Heart left ventricle (tissue), 13 donors: ENCODE data around the gene CASP5.

Source experiments
- CTCF ChIP-seq, 12 donors: fragments of 200-600 bp; sonication (generic) in 4 of 12; IDR thresholded peaks; one replicate each; pipeline versions ENCODE4 v1.5.0 to v1.8.0; 2018 to 2022; ENCODE audit warnings: antibody characterized with exemption in 12 of 12, mild to moderate bottlenecking in 5 of 12
- POLR2A ChIP-seq, 2 donors: fragments of 450-650 bp; IDR thresholded peaks; one replicate each; pipeline ENCODE4 v1.6.1; 2017; ENCODE audit warnings: antibody characterized with exemption in 2 of 2, mild to moderate bottlenecking in 2 of 2, moderate library complexity in 2 of 2
- donor health status: ischemic (EF 13 %, LVEDD 7.1; RV severe dilation, severe dysfunction).
- donor health status: DM: no; HTN: yes; CAD: no.
- donor health status: DM: no; HTN: no; CAD: no.
- donor health status: ischemic (EF 25% LVEDD 6.9; RV normal size, moderate dysfunction).
- donor health status: ischemic (EF 25% LVEDD 5.7; RV mildly dilated, moderate dysfunction).
- donor health status: ischemic (EF 35%, LVEDD 5.7; RV mildly dilated, moderate dysfunction).
- donor health status: nonischemic (EF 11% LVEDD 7.7; RV severe dilation, severe dysfunction).
- donor health status: DM: yes; HTN: yes; CAD: no.
- donor health status: PGD.
- donor health status: ischemic (EF 29% LVEDD 5.4; RV normal size, mild dysfunction).
- donor health status: nonischemic (EF 23%, LVEDD 6.1; RV moderate dilation, normal function).

DNA sequence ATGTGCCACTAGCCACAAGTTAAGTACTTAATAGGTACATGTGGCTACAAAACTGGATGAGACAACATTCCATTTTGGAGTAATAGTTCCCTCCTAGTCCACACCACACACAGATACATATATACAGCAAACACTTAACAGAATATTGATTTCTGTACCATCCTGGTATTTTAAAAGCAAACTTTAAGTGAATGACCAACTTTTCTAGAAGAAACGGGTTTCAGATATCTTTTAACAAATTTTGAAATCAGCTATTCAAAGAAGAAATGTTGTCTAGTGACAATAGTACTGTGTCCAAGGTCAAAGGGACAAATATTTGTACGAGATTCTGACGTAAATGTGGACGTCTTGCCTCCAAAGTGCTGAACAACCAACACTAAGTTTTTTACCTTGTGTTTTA lies 34.5 kb upstream of the CASP5 start:
- TF ChIP-seq CTCF (IDR thresholded peaks at IDR 0.05): no peak
- no peak for TF ChIP-seq POLR2A (IDR thresholded peaks at IDR 0.05)
